Duodenal mucosa (tissue), 2 donors: ENCODE measurements around the gene COX6B2.
"Not testable (repeated sequence)": the region's sequence is repeated elsewhere in the genome, so short reads cannot be mapped to it uniquely, and the experiment has no call there.

Source experiments
- H3K27ac ChIP-seq: one replicate; pipeline ENCODE4 v1.7.0; 2013; ENCODE audit warnings: low read depth, low read length
- H3K27me3 ChIP-seq, 2 donors: one replicate each; pipeline ENCODE4 v1.7.0; 2013; ENCODE audit warnings: low read length in 2 of 2, control low read depth in 1 of 2; ENCODE audit not compliant: insufficient read depth in 2 of 2, control insufficient read depth in 1 of 2
- H3K36me3 ChIP-seq, 2 donors: one replicate each; pipeline ENCODE4 v1.7.0; 2013; ENCODE audit warnings: low read length in 2 of 2, control low read depth in 1 of 2; ENCODE audit not compliant: insufficient read depth in 2 of 2, control insufficient read depth in 1 of 2
- H3K4me1 ChIP-seq, 2 donors: one replicate each; pipeline ENCODE4 v1.7.0; 2013; ENCODE audit warnings: low read length in 2 of 2, control low read depth in 1 of 2; ENCODE audit not compliant: insufficient read depth in 2 of 2, control insufficient read depth in 1 of 2
- H3K4me3 ChIP-seq, 2 donors: one replicate each; pipeline ENCODE4 v1.7.0; 2013; ENCODE audit warnings: low read length in 2 of 2, low read depth in 1 of 2
- H3K9ac ChIP-seq, 2 donors: one replicate each; pipeline ENCODE4 v1.7.0; 2013; ENCODE audit warnings: low read length in 2 of 2, low read depth in 1 of 2
- H3K9me3 ChIP-seq, 2 donors: one replicate each; pipeline ENCODE4 v1.7.0; 2013; ENCODE audit warnings: low read length in 2 of 2, control low read depth in 1 of 2; ENCODE audit not compliant: control insufficient read depth in 1 of 2

COX6B2 gene, protein sequence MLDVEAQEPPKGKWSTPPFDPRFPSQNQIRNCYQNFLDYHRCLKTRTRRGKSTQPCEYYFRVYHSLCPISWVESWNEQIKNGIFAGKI

DNA sequence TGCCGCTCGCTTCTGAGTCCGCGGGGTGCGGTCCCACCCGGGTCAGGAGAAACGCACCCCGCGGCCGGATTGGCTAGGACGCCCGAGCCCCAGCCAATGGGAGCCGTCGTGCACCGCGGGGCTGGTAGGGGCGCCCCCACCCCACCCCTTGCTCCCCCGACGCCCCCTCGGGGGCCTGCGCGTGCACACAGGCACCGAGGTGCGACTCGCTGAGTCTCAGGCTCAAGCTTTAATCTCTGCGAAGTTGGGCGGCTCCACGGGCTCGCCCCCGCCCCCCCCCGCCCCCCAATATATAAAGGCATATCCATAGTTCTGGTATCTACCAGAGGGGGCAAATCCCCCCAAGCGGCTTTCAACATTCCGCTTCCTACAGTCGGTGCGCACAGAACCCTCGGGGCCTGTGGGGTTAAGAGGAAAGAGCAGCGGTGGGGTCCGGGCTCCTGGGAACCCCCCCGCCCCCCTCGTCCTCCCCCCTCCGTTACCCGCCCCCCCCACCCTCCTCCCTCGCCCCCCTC is at the start of gene COX6B2:
Gene COX6B2, minus strand, starts transcription at position 22 of the 515 bp plus-strand sequence. CDS start 198 bp downstream, outside the sequence.
- H3K9ac ChIP-seq = no peak within 1 kb of the TSS

DNA sequence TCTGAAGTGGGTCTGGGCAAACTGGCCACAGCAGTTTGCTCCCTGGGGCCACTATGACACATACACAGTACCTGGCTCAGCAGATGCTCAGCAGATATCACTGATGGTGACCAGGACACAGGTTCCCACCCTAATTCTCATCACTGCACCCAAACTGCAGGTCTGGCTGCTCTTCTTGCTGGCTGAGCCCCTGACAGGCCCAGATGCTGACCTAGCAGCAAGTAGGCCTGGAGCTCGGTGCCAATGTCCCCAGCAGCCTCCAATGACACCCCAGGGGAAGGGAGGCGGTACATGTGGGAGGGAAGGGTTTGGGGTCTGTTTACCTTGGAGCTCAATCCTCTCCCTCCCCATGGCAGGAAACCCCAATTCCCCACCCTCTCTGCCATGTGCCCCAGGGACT is 48.0 kb upstream of the COX6B2 start:
- Histone ChIP-seq H3K27me3 (no peaks in the 10 kb centered on the region), H3K27ac (no peak overlapping the region), H3K4me1 (peaks cover 12 to 17% of the 10 kb centered on the region in 2 donors), H3K9me3 (no peaks in the 10 kb centered on the region), H3K36me3 (peaks cover 34 to 51% of the 10 kb centered on the region in 2 donors), H3K4me3 (no peak overlapping the region), H3K9ac (no peak overlapping the region)

More for the DNA sequence above, at the start of gene COX6B2:
- Histone ChIP-seq H3K36me3 (no peaks in the 10 kb centered on the region), H3K4me1 (peaks cover 17 to 28% of the 10 kb centered on the region in 2 donors), H3K27me3 (peaks cover 27 to 36% of the 10 kb centered on the region in 2 donors), H3K27ac (no peak within 1 kb of the TSS), H3K9me3 (no peaks in the 10 kb centered on the region), H3K4me3 (peak within 1 kb of the TSS; percentile 48 to 63)

DNA sequence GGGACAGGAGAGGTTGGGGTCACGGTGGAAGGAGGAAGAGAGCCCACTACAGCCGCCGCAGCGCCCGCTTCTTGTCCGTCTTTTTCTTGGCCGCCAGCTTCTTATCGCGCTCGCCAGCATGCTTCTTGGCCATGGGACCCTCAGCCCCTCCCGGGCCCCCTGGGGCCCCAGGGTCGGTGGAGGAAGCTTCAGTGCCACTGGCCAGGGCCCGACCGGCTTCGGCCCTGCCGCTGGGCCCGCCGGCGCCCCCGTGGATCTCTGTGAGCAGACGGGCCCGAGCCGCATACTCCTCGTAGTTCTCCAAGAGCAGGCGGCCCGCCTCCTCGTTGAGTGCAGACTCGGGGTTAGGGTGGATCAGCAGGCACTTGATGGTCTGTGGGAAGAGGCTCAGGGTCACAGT is 46.9 kb upstream of the COX6B2 start:
- H3K4me3 ChIP-seq, H3K27ac ChIP-seq, H3K27me3 ChIP-seq, H3K9ac ChIP-seq, H3K9me3 ChIP-seq: not testable (repeated sequence)
- Histone ChIP-seq H3K4me1 (peaks cover 8 to 11% of the 10 kb centered on the region in 2 donors), H3K36me3 (peaks cover 34 to 51% of the 10 kb centered on the region in 2 donors)

DNA sequence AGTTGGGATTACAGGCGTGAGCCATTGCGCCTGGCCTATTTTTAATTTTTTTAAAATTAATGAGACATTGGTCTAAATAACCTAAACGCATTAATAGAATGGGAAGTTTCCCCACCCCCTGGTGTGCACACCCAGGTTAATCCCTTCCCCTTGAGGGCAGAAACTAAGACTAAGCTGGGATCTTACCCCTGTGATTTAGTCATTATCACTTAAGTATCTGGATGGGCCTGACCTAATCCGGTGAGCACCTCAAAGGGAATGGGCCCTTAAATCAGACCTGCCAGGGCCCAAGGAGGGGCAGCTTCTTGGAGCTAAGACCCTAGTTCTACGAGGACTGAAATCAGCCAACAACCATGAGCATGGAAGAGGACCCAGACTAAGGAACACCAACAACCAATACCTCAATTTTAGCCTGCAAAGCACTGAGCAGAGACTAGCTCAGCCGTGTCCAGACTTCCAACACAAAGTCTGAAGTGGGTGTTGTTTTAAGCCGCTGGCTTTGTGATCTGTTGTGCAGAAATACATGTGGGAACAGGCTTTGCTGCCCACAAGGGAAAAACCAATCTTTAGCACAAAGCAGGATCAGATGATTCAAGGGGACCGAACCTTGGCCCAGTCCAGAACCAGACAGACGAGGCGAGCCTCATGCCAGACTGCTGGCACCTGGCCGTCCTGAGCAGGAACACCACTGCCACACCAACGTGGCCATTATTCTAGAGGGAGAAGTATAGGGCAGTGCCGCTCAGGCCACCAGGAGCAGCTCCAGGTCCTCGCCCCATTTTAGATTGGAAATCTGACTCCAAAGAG is 46.0 kb upstream of the COX6B2 start:
- Histone ChIP-seq H3K9ac (no peak overlapping the region), H3K4me3 (no peak overlapping the region), H3K27ac (no peak overlapping the region), H3K27me3 (no peaks in the 10 kb centered on the region), H3K9me3 (no peaks in the 10 kb centered on the region), H3K4me1 (peaks cover 0 to 2% of the 10 kb centered on the region in 2 donors), H3K36me3 (peaks cover 30 to 42% of the 10 kb centered on the region in 2 donors)

DNA sequence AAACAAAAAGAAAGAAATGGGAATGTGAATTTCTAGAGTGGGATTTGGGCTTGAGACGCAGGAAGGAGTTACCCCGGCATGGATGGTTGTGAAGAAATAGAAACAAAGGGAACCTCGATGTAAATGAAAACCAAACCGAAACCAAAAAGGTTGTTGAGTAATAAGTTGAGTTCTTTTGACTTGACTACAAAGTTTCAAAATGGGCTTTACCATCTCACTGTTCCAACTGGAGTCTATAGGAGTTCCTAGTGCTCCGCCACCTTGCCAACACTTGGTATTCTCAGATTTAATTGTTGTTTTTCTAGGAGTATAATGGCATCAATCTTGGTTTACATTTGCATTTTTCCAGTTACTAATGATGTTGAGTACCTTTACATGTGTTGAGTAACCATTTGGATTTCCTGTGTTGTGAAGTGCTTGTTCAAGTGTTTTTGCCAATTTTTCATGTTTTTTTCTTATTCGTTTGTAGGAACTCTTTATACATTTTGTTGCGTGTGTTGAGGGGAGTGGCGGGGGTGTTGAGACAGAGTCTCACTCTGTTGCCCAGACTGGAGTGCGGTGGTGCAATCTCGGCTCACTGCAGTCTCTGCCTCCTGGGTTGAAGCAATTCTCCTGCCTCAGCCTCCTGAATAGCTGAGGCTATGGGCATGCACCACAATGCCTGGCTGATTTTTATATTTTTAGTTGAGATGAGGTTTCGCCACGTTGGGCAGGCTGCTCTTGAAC is 43.8 kb upstream of the COX6B2 start:
- Histone ChIP-seq H3K4me3 (no peak overlapping the region), H3K9me3 (no peaks in the 10 kb centered on the region), H3K27me3 (no peaks in the 10 kb centered on the region), H3K4me1 (no peaks in the 10 kb centered on the region), H3K36me3 (peaks cover 26 to 31% of the 10 kb centered on the region in 2 donors), H3K9ac (no peak overlapping the region), H3K27ac (no peak overlapping the region)

DNA sequence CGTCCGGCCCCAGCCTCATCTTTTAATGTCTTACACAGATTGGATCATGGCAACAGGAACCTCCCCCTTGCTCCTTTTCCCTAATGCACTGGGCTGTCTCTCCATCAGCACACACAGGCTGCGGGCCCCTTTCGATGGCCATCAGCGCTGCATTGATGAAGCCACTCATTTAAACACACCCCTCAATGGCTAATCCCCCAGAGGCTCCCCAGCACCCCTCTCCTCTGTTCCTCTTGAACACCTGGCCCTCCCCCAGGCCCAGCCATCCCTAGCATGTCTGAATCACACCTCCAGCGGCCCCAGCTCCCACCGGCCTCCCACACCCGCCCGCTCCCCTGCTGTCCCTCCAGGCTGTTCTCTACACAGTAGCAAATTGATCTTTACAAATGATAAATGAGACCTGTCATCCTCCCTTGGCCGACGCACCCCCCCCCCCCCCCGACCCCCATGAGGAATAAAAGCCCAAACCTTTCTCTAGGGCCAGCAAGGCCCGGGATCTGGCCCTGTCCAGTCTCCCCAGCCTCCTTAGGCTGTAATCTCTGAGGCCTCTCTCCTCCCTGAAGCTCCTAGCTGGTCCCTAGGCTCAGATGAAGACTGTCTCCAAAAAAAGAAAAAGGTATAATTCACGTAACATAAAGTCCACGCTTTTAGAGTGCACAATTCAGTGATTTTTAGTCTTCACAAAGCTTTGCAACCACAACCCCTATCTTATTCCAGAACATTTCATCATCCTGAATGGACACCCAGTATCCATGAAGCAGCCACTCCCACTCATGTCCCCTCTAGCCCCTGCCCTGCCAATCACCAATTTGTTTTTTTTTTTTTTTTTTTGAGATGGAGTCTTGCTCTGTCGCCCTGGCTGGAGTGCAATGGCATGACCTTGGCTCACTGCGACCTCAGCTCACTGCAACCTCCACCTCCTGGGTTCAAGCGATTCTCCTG is 38.6 kb upstream of the COX6B2 start:
- H3K4me1 ChIP-seq = peaks cover 13 to 14% of the 10 kb centered on the region in 2 donors
- H3K9ac ChIP-seq = no peak overlapping the region
- no peaks in the 10 kb centered on the region for H3K27me3 ChIP-seq
- no peaks in the 10 kb centered on the region for H3K9me3 ChIP-seq
- H3K4me3 ChIP-seq = no peak overlapping the region
- peaks cover 28 to 34% of the 10 kb centered on the region in 2 donors for H3K36me3 ChIP-seq
- no peak overlapping the region for H3K27ac ChIP-seq

DNA sequence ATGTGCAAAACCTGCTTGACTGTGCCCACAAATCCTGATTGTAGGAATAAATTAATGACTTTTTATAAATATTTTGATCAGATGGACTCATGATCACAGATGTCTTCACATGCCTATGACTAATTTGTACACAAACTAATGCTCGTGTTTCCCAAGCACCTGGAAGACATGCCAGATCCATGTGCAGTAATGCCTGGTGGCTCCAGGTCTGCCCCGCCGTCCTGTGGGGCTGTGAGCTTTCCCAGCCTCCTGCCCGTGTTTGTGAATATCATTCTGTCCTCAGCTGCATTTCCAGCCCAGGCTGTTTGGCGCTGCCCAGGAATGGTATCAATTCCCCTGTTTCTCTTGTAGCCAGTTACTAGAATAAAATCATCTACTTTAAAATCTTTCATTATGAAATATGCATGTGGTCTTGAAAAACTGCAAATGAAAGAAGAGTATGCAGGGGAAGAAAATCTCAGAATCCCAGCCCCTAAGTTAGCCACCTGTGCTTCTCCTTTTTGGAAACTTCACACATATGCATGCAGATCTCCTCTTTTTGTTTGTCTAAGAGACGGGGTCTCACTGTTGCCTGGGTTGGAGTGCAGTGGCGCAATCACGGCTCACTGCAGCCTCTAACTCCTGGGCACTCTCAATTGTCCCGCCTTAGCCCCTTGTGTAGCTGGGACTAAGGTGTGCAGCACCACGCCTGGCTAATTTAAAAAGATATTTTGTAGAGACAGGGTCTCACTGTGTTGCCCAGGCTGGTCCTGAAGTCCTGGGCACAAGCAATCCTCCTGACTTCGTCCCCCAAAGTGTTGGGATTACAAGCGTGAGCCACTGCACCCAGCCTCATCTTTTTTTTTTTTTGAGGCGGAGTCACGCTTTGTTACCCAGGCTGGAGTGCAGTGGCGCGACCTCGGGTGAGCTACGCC is 37.4 kb upstream of the COX6B2 start:
- peaks cover 25 to 26% of the 10 kb centered on the region in 2 donors for H3K4me1 ChIP-seq
- peaks cover 39 to 45% of the 10 kb centered on the region in 2 donors for H3K36me3 ChIP-seq
- no peak overlapping the region for H3K27ac ChIP-seq
- H3K27me3 ChIP-seq = no peaks in the 10 kb centered on the region
- no peak overlapping the region for H3K4me3 ChIP-seq
- no peaks in the 10 kb centered on the region for H3K9me3 ChIP-seq
- H3K9ac ChIP-seq = no peak overlapping the region

DNA sequence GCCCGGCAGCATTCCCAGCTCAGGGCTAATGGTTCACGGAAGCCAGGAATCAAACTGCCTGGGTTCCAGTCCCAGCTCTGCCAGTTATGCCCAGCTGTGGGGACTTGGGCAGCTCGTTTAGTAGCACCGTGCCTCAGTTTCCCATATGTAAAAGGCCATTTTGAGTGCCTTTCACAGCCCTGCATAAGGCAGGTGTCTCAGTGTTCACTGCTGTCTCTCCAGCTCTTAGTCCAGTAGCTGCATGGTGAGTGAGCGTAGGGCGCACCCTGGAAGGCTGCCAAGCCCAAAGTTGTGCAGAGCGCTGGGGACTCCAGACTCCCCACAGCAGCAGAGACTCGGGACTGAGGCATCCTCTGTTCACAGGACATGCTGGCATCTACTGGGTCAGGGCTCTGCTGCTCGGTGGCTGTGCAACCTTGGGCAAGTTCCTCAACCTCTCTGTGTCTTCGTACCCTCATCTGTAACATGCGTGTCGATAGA is 36.7 kb upstream of the COX6B2 start:
- Histone ChIP-seq H3K4me3 (no peak overlapping the region), H3K36me3 (peaks cover 40 to 46% of the 10 kb centered on the region in 2 donors), H3K9me3 (no peaks in the 10 kb centered on the region), H3K27me3 (no peaks in the 10 kb centered on the region), H3K27ac (no peak overlapping the region), H3K4me1 (peaks cover 29 to 30% of the 10 kb centered on the region in 2 donors), H3K9ac (no peak overlapping the region)
